ENCODE results near the gene RNF157. TPM values are rescaled to one million over a fixed set of nuclear protein-coding genes. Genes with fewer than 3 reads are reported as not detected.

The RNF157 gene
- total and polyA plus RNA-seq, 9 of the 15 experiments (the other 6 are each of a cell fraction or from before 2014, with no cell fraction given): 8.1 to 31.7 (median 20.8) TPM

GRCh38 chr17:76125391-76125675 is 115.0 kb downstream of the RNF157 start (continued):
- no peak for TF ChIP-seq MCM2 (IDR thresholded peaks at IDR 0.05; ENCODE audit: low read depth)

GRCh38 chr17:76124582-76125390 is 115.5 kb downstream of the RNF157 start:
- peak; percentile 59 to 77 (median 64) for DNase-seq (ENCODE audit: extremely low read depth in 1 of 4, low spot score in 3 of 4)
- ChIA-PET POLR2A (interaction anchor here (0.5 to 11.3 kb wide), 6 partner anchors 12 to 382 kb away, joined by 3 to 157 read pairs (median 3); partner anchors contain the start of gene FOXJ1), CTCF (ENCODE audit: low intra/inter-chr PET ratio) (interaction anchor here (0.6 to 6.9 kb wide), 3 partner anchors 18 to 155 kb away, joined by 5 to 89 read pairs (median 5); no protein-coding TSS in a partner anchor)
- Histone ChIP-seq H3K9me3 (replicated peaks; ENCODE audit: control insufficient read depth, insufficient read depth, low read depth, low read length) (no peaks in the 10 kb centered on the region), H4K20me1 (replicated peaks; ENCODE audit: control insufficient read depth, insufficient read depth, low read length) (no peaks in the 10 kb centered on the region), H3K79me2 (ENCODE audit: control insufficient read depth, insufficient read depth, low read length) (no peaks in the 10 kb centered on the region), H3K27me3 (ENCODE audit: control insufficient read depth in 2 of 2, insufficient read depth in 2 of 2, low read length in 2 of 2) (peaks cover 0 to 2% of the 10 kb centered on the region in 2 experiments; a peak in 1 of 5 replicates), H2AFZ (ENCODE audit: low read depth, low read length) (0 out of 2 replicates have a peak overlapping the region, but pooled peaks have one; percentile 2), H3K4me2 (ENCODE audit: insufficient read depth, low read length) (no peak overlapping the region), H3K27ac (ENCODE audit: extremely low read depth, low read depth, low read length) (no peak overlapping the region), H3K36me3 (ENCODE audit: control insufficient read depth, insufficient read depth, low read length) (no peaks in the 10 kb centered on the region), H3K9me1 (ENCODE audit: control insufficient read depth, insufficient read depth, low read length) (peaks cover 4% of the 10 kb centered on the region), H3K4me3 (no peak overlapping the region), H3K4me1 (replicated peaks in 1 of 2; ENCODE audit: control insufficient read depth in 2 of 2, insufficient read depth in 2 of 2, low read length in 2 of 2) (peaks cover 5 to 21% of the 10 kb centered on the region in 2 experiments; a peak in 4 of 5 replicates), H3K9ac (ENCODE audit: insufficient read depth in 1 of 2, low read depth in 2 of 2, low read length in 2 of 2) (peak overlapping the region in 1 of 2 experiments; percentile 13; a peak in 1 of 4 replicates)
- in situ Hi-C loops (cut with MboI): loop anchor here (5.0 kb wide), 1 partner anchor 168 kb away; no protein-coding TSS in a partner anchor
- WGBS (ENCODE audit: insufficient coverage, low coverage, missing lambda C conversion rate): 45% methylated on average over 20 of the region's 22 CpGs
- intact Hi-C loops (cut with micrococcal nuclease): loop anchor here (5.0 kb wide), 3 partner anchors 58 to 173 kb away; no protein-coding TSS in a partner anchor
- BruUV-seq (replicated peaks): no TSS peak
- peak; percentile 84 for FAIRE-seq
- peak; percentile 77 for ATAC-seq
- TF ChIP-seq SMC3 (conservative IDR thresholded peaks at IDR 0.05; ENCODE audit: insufficient read depth, low read depth, low read length): peak; percentile 29; the same call in 1 of the 2 replicates
- peak in 1 of 2 experiments; percentile 38; a peak in 2 of 4 replicates for TF ChIP-seq RAD21 (CRISPR knock-in tag; conservative IDR thresholded peaks at IDR 0.05 in 1 of 2, IDR thresholded peaks at IDR 0.05 in 1 of 2)
- no peak for TF ChIP-seq TRIM24 (IDR thresholded peaks at IDR 0.05)
- no peak; the same call in 1 of the 2 replicates for TF ChIP-seq ZNF263 (CRISPR knock-in tag; IDR thresholded peaks at IDR 0.05; ENCODE audit: borderline replicate concordance)
- TF ChIP-seq KAT2B (IDR thresholded peaks at IDR 0.05; ENCODE audit: low read depth, low read length): no peak
- TF ChIP-seq, protein P1, sequence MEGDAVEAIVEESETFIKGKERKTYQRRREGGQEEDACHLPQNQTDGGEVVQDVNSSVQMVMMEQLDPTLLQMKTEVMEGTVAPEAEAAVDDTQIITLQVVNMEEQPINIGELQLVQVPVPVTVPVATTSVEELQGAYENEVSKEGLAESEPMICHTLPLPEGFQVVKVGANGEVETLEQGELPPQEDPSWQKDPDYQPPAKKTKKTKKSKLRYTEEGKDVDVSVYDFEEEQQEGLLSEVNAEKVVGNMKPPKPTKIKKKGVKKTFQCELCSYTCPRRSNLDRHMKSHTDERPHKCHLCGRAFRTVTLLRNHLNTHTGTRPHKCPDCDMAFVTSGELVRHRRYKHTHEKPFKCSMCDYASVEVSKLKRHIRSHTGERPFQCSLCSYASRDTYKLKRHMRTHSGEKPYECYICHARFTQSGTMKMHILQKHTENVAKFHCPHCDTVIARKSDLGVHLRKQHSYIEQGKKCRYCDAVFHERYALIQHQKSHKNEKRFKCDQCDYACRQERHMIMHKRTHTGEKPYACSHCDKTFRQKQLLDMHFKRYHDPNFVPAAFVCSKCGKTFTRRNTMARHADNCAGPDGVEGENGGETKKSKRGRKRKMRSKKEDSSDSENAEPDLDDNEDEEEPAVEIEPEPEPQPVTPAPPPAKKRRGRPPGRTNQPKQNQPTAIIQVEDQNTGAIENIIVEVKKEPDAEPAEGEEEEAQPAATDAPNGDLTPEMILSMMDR (IDR thresholded peaks at IDR 0.05 in 2 of 3, conservative IDR thresholded peaks at IDR 0.05 in 1 of 3; ENCODE audit: insufficient read depth in 2 of 3, low read depth in 1 of 3, low read length in 3 of 3): peak; percentile 52 to 72 (median 58)
- no peak for TF ChIP-seq ZNF398 (CRISPR knock-in tag; IDR thresholded peaks at IDR 0.05)
- TF ChIP-seq RB1 (IDR thresholded peaks at IDR 0.05; ENCODE audit: low read depth): no peak
- peak in 1 of 2 experiments; percentile 62; a peak in 1 of 4 replicates for TF ChIP-seq RCOR1 (IDR thresholded peaks at IDR 0.05; ENCODE audit: borderline replicate concordance in 1 of 2, low read depth in 2 of 2, low read length in 2 of 2)
- TF ChIP-seq, protein P2, sequence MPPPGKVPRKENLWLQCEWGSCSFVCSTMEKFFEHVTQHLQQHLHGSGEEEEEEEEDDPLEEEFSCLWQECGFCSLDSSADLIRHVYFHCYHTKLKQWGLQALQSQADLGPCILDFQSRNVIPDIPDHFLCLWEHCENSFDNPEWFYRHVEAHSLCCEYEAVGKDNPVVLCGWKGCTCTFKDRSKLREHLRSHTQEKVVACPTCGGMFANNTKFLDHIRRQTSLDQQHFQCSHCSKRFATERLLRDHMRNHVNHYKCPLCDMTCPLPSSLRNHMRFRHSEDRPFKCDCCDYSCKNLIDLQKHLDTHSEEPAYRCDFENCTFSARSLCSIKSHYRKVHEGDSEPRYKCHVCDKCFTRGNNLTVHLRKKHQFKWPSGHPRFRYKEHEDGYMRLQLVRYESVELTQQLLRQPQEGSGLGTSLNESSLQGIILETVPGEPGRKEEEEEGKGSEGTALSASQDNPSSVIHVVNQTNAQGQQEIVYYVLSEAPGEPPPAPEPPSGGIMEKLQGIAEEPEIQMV (tag; conservative IDR thresholded peaks at IDR 0.05; ENCODE audit: low read depth): no peak
- peak; percentile 46; the same call in 1 of the 2 replicates for TF ChIP-seq CTBP1 (IDR thresholded peaks at IDR 0.05; ENCODE audit: borderline replicate concordance)
- no peak for TF ChIP-seq FOXJ3 (CRISPR knock-in tag; IDR thresholded peaks at IDR 0.05)
